ENCODE measurements around the gene SIM1.
"Not testable (repeated sequence)": the region's sequence is repeated elsewhere in the genome, so short reads cannot be mapped to it uniquely, and the experiment has no call there.

The SIM1 gene

GRCh38 chr6:100366419-100366818, 98.3 kb downstream of the SIM1 start:
- Histone ChIP-seq H4K91ac (ENCODE audit: low read depth, low read length) (no peak overlapping the region), H3K79me2 (ENCODE audit: control insufficient read depth, insufficient read depth, low read length, poor library complexity) (no peaks in the 10 kb centered on the region), H3K9me3 (ENCODE audit: insufficient read depth, low read depth, low read length) (no peaks in the 10 kb centered on the region), H3K36me3 (ENCODE audit: control insufficient read depth in 1 of 2, insufficient read depth in 2 of 2, low read length in 2 of 2) (no peaks in the 10 kb centered on the region), H2BK12ac (ENCODE audit: low read length) (no peak overlapping the region), H3K4me1 (ENCODE audit: control insufficient read depth in 1 of 2, insufficient read depth in 2 of 2, low read length in 2 of 2) (no peaks in the 10 kb centered on the region), H3K14ac (ENCODE audit: low read length) (no peak overlapping the region), H3K4ac (ENCODE audit: low read depth, low read length) (no peak overlapping the region), H4K8ac (ENCODE audit: low read depth, low read length) (no peak overlapping the region), H3K27ac (ENCODE audit: low read depth, low read length) (no peak overlapping the region), H2BK5ac (ENCODE audit: low read depth, low read length, poor library complexity) (no peak overlapping the region), H4K12ac (ENCODE audit: low read depth, low read length) (no peak overlapping the region), H3K9ac (ENCODE audit: low read length) (no peak overlapping the region), H3K79me1 (ENCODE audit: low read length) (no peaks in the 10 kb centered on the region), H3K18ac (ENCODE audit: low read length) (no peak overlapping the region), H3K4me2 (ENCODE audit: low read length) (no peak overlapping the region), H3K27me3 (ENCODE audit: insufficient read depth, low read length) (no peaks in the 10 kb centered on the region), H3K4me3 (ENCODE audit: low read depth, low read length) (no peak overlapping the region), H2BK120ac (ENCODE audit: insufficient read depth, low read length, poor library complexity) (no peak overlapping the region), H2AFZ (ENCODE audit: insufficient read depth, low read length, poor library complexity) (no peak overlapping the region), H2AK5ac (ENCODE audit: low read length) (no peak overlapping the region), H3K23ac (ENCODE audit: low read length) (no peak overlapping the region)
- no CpG with 5 or more reads among the region's 5 CpGs for WGBS (ENCODE audit: extremely low coverage, insufficient coverage, insufficient read length)
- peak in 1 of 2 donors; percentile 59 for DNase-seq

- Histone ChIP-seq H3K79me2 (ENCODE audit: control insufficient read depth, insufficient read depth, low read length, poor library complexity) (no peaks in the 10 kb centered on the region), H3K4me2 (ENCODE audit: low read length) (no peak overlapping the region), H4K12ac (ENCODE audit: low read depth, low read length) (no peak overlapping the region), H3K79me1 (ENCODE audit: low read length) (no peaks in the 10 kb centered on the region), H3K36me3 (ENCODE audit: control insufficient read depth in 1 of 2, insufficient read depth in 2 of 2, low read length in 2 of 2) (no peaks in the 10 kb centered on the region), H3K4ac (ENCODE audit: low read depth, low read length) (no peak overlapping the region), H4K91ac (ENCODE audit: low read depth, low read length) (no peak overlapping the region), H3K14ac (ENCODE audit: low read length) (no peak overlapping the region), H3K9me3 (ENCODE audit: insufficient read depth, low read depth, low read length) (no peaks in the 10 kb centered on the region), H3K4me3 (ENCODE audit: low read depth, low read length) (no peak overlapping the region), H2BK5ac (ENCODE audit: low read depth, low read length, poor library complexity) (no peak overlapping the region), H4K8ac (ENCODE audit: low read depth, low read length) (no peak overlapping the region), H3K27ac (ENCODE audit: low read depth, low read length) (no peak overlapping the region), H2AK5ac (ENCODE audit: low read length) (no peak overlapping the region), H3K23ac (ENCODE audit: low read length) (no peak overlapping the region), H3K9ac (ENCODE audit: low read length) (no peak overlapping the region), H2BK120ac (ENCODE audit: insufficient read depth, low read length, poor library complexity) (no peak overlapping the region), H2BK12ac (ENCODE audit: low read length) (no peak overlapping the region), H3K27me3 (ENCODE audit: insufficient read depth, low read length) (no peaks in the 10 kb centered on the region), H3K18ac (ENCODE audit: low read length) (no peak overlapping the region), H2AFZ (ENCODE audit: insufficient read depth, low read length, poor library complexity) (no peak overlapping the region), H3K4me1 (ENCODE audit: control insufficient read depth in 1 of 2, insufficient read depth in 2 of 2, low read length in 2 of 2) (no peaks in the 10 kb centered on the region)
- no CpG with 5 or more reads among the region's 1 CpG for WGBS (ENCODE audit: extremely low coverage, insufficient coverage, insufficient read length)
- no peak for DNase-seq
Measured at GRCh38 chr6:100363651-100364050, 101.1 kb downstream of the SIM1 start.

DNA sequence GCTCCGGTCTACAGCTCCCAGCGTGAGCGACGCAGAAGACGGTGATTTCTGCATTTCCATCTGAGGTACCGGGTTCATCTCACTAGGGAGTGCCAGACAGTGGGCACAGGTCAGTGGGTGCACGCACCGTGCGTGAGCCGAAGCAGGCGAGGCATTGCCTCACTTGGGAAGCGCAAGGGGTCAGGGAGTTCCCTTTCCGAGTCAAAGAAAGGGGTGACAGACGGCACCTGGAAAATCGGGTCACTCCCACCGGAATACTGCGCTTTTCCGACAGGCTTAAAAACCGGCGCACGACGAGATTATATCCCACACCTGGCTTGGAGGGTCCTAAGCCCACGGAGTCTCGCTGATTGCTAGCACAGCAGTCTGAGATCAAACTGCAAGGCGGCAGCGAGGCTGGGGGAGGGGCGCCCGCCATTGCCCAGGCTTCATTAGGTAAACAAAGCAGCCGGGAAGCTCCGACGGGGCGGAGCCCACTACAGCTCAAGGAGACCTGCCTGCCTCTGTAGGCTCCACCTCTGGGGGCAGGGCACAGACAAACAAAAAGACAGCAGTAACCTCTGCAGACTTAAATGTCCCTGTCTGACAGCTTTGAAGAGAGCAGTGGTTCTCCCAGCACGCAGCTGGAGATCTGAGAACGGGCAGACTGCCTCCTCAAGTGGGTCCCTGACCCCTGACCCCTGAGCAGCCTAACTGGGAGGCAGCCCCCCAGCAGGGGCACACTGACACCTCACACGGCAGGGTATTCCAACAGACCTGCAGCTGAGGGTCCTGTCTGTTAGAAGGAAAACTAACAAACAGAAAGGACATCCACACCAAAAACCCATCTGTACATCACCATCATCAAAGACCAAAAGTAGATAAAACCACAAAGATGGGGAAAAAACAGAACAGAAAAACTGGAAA, 109.7 kb downstream of the SIM1 start:
- not testable (repeated sequence) for H3K18ac ChIP-seq (ENCODE audit: low read length); H2BK12ac ChIP-seq (ENCODE audit: low read length); H2AFZ ChIP-seq (ENCODE audit: insufficient read depth, low read length, poor library complexity); H2AK5ac ChIP-seq (ENCODE audit: low read length); H3K4me2 ChIP-seq (ENCODE audit: low read length); H3K4ac ChIP-seq (ENCODE audit: low read depth, low read length); H3K9me3 ChIP-seq (ENCODE audit: insufficient read depth, low read depth, low read length); H3K9ac ChIP-seq (ENCODE audit: low read length); DNase-seq; H2BK5ac ChIP-seq (ENCODE audit: low read depth, low read length, poor library complexity); H3K4me3 ChIP-seq (ENCODE audit: low read depth, low read length); H3K79me2 ChIP-seq (ENCODE audit: control insufficient read depth, insufficient read depth, low read length, poor library complexity); H3K4me1 ChIP-seq (ENCODE audit: control insufficient read depth in 1 of 2, insufficient read depth in 2 of 2, low read length in 2 of 2); H4K12ac ChIP-seq (ENCODE audit: low read depth, low read length); H3K14ac ChIP-seq (ENCODE audit: low read length); H3K36me3 ChIP-seq (ENCODE audit: control insufficient read depth in 1 of 2, insufficient read depth in 2 of 2, low read length in 2 of 2); H3K27ac ChIP-seq (ENCODE audit: low read depth, low read length); H4K91ac ChIP-seq (ENCODE audit: low read depth, low read length); H3K23ac ChIP-seq (ENCODE audit: low read length); H3K27me3 ChIP-seq (ENCODE audit: insufficient read depth, low read length); H3K79me1 ChIP-seq (ENCODE audit: low read length); H2BK120ac ChIP-seq (ENCODE audit: insufficient read depth, low read length, poor library complexity); H4K8ac ChIP-seq (ENCODE audit: low read depth, low read length)
- no CpG with 5 or more reads among the region's 35 CpGs for WGBS (ENCODE audit: extremely low coverage, insufficient coverage, insufficient read length)

DNA sequence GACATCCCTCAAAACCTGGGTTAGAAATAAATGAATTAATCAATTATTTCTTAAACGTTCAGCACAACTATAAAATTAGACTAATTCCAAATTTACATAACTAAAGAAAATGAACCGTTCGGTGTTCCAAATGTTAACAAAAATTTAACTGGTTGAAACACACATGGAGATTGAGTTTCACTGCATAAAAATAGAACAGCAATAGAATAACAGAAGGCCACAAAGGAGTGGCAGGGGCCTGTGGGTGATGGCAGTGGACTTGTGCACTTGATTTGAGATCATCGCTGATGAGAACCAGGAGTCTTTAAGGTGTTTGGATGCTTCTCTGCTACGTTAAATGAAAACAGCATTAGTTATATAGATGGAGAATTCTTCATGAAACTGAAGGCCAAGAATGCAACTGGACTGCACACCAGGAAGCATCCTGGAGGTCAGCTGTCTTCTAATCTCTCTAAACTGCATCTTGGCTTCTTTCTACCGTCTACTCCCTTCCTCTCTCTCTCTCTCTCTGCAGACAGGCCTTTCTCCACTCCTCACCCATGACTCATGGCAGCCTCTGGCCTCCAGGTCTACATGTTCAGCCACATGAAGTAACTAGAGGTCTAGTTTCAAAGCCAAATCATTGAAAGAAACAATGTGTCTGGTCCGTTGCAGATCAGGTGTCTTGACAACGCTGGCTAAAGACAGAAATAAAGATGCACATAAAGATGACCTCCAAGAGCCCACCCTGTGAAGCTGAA, 111.3 kb downstream of the SIM1 start:
- Histone ChIP-seq H3K27ac (ENCODE audit: low read depth, low read length) (no peak overlapping the region), H2AK5ac (ENCODE audit: low read length) (no peak overlapping the region), H4K91ac (ENCODE audit: low read depth, low read length) (no peak overlapping the region), H4K8ac (ENCODE audit: low read depth, low read length) (no peak overlapping the region), H3K79me2 (ENCODE audit: control insufficient read depth, insufficient read depth, low read length, poor library complexity) (no peaks in the 10 kb centered on the region), H2BK120ac (ENCODE audit: insufficient read depth, low read length, poor library complexity) (no peak overlapping the region), H3K4ac (ENCODE audit: low read depth, low read length) (no peak overlapping the region), H3K9ac (ENCODE audit: low read length) (no peak overlapping the region), H3K79me1 (ENCODE audit: low read length) (no peaks in the 10 kb centered on the region), H2BK5ac (ENCODE audit: low read depth, low read length, poor library complexity) (no peak overlapping the region), H2AFZ (ENCODE audit: insufficient read depth, low read length, poor library complexity) (no peak overlapping the region), H2BK12ac (ENCODE audit: low read length) (no peak overlapping the region), H3K36me3 (ENCODE audit: control insufficient read depth in 1 of 2, insufficient read depth in 2 of 2, low read length in 2 of 2) (no peaks in the 10 kb centered on the region), H3K27me3 (ENCODE audit: insufficient read depth, low read length) (no peaks in the 10 kb centered on the region), H3K4me3 (ENCODE audit: low read depth, low read length) (no peak overlapping the region), H3K14ac (ENCODE audit: low read length) (no peak overlapping the region), H3K18ac (ENCODE audit: low read length) (no peak overlapping the region), H3K4me2 (ENCODE audit: low read length) (no peak overlapping the region), H3K23ac (ENCODE audit: low read length) (no peak overlapping the region), H3K9me3 (ENCODE audit: insufficient read depth, low read depth, low read length) (no peaks in the 10 kb centered on the region), H3K4me1 (ENCODE audit: control insufficient read depth in 1 of 2, insufficient read depth in 2 of 2, low read length in 2 of 2) (no peaks in the 10 kb centered on the region), H4K12ac (ENCODE audit: low read depth, low read length) (no peak overlapping the region)
- no CpG with 5 or more reads among the region's 8 CpGs for WGBS (ENCODE audit: extremely low coverage, insufficient coverage, insufficient read length)
- peak in 1 of 2 donors; percentile 14 for DNase-seq
